ENCODE measurements around the gene IL31RA. TPM values are rescaled to one million over a fixed set of nuclear protein-coding genes. Genes with fewer than 3 reads are reported as not detected.
A peak's percentile ranks its signal among the peaks of the same experiment; 100 is the strongest.

The IL31RA gene
- total RNA-seq, 1 experiment from 2014 or later: 3.2 TPM

DNA sequence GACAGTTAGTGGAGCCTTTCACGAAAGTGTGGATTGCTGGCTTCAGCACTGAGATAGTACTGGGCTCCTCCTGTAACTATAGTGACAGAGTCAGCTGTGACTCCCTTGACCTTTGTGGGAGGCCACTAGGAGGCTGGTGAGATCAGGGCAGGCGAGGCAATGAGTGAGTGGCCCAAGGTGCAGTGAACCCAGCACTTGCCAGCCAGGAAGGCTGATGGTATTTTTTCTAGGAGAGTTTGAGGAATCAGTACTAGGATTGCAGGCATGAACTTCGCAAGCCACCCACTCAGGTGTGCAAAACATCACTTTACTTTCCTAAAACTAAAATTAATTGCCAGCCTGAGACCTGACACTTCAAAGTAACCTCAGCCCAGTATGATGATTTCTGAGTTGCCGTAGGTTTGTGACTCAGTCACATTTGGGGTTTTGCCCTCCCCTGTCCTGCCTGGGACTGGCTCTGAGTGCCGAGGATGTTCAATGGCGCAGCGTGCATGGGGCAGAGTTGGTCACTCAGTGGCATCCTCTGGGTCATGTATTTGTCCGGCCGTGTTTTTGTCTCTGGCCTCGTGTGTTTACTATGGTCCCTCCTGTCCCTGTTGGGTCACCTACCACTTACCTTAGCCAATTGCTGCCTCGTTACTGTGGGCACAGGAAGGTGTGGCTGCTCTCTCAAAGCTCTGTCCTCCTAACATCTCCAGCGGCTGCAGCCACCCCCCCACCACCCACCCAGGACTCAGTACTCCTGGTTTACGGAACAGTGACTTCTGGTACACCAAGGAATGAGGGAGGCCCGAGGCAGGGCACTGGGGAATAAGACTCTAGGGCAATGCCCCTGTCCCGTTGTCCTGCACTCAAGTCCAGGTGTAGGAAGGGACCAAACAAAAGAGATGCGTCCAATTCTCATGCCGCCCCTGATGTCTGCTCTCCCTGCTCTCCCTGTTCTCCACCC is 67.2 kb downstream of the IL31RA start:
- no TSS peak for BruUV-seq (replicated peaks)
- Mint-ChIP-seq H3K4me3 (ENCODE audit: low read depth, unreplicated experiment) (no peak overlapping the region), H3K36me3 (ENCODE audit: insufficient read depth, unreplicated experiment) (no peaks in the 10 kb centered on the region), H3K4me1 (ENCODE audit: low read depth, unreplicated experiment) (peaks cover 34% of the 10 kb centered on the region), H3K27me3 (ENCODE audit: unreplicated experiment) (no peaks in the 10 kb centered on the region), H3K27ac (ENCODE audit: unreplicated experiment) (no peak overlapping the region), H3K9me3 (ENCODE audit: low read depth, unreplicated experiment) (no peaks in the 10 kb centered on the region)
- intact Hi-C loops (cut with micrococcal nuclease; ENCODE audit: unreplicated experiment): no loop called here
- TF ChIP-seq, protein P1, sequence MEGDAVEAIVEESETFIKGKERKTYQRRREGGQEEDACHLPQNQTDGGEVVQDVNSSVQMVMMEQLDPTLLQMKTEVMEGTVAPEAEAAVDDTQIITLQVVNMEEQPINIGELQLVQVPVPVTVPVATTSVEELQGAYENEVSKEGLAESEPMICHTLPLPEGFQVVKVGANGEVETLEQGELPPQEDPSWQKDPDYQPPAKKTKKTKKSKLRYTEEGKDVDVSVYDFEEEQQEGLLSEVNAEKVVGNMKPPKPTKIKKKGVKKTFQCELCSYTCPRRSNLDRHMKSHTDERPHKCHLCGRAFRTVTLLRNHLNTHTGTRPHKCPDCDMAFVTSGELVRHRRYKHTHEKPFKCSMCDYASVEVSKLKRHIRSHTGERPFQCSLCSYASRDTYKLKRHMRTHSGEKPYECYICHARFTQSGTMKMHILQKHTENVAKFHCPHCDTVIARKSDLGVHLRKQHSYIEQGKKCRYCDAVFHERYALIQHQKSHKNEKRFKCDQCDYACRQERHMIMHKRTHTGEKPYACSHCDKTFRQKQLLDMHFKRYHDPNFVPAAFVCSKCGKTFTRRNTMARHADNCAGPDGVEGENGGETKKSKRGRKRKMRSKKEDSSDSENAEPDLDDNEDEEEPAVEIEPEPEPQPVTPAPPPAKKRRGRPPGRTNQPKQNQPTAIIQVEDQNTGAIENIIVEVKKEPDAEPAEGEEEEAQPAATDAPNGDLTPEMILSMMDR (IDR thresholded peaks at IDR 0.05; ENCODE audit: unreplicated experiment): no peak
- no peak for DNase-seq
- CTCF ChIA-PET: no interaction called here

DNA sequence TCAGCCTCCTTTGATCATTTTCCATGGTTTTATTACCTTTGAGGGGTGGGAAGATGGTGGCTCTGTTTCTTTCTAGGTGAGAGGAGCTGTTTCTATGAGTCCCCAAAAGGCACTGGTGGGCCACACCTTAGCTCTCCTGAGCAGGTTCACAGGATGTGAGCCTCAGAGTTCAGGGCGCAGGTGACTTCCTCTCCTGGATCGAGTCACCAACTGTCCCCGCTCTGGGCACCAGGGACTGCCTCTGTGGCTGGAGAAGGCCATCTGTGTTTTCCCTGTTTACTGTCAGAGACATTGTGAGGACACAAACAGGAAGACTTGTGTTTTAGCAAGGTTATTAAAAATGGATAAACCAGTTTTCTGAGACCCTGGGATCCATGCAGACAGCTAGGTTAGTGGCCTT is 68.5 kb downstream of the IL31RA start:
- CTCF ChIA-PET: no interaction called here

DNA sequence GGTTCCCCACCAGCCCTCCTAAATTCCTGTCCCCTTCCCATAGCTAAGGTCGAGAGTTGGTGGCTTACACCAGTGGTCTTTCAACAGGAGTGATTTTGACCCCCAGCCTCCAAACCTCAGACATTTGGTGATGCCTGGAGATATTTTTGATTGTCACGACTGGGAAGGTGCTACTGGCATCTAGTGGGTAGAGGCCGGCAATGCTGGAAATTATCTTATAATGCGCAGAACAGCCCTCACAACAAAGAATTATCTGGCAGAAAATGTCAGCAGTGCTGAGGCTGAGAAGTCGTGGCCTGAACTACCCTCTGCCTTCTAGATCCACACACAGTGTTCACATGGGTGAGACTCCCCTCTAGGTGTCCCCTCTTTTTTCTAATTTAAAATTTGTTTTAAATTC is 69.6 kb downstream of the IL31RA start:
- CTCF ChIA-PET: no interaction called here
- no peak overlapping the region for H3K4me3 Mint-ChIP-seq (ENCODE audit: low read depth, unreplicated experiment)
- H3K4me1 Mint-ChIP-seq (ENCODE audit: low read depth, unreplicated experiment): peaks cover 17% of the 10 kb centered on the region
- BruUV-seq (replicated peaks): no TSS peak
- H3K36me3 Mint-ChIP-seq (ENCODE audit: insufficient read depth, unreplicated experiment): no peaks in the 10 kb centered on the region
- H3K9me3 Mint-ChIP-seq (ENCODE audit: low read depth, unreplicated experiment): no peaks in the 10 kb centered on the region
- intact Hi-C loops (cut with micrococcal nuclease; ENCODE audit: unreplicated experiment): loop anchor here (5.0 to 10.0 kb wide), 2 partner anchors 208 to 576 kb away; partner anchors contain the start of gene SLC38A9
- peak; percentile 29 for DNase-seq
- no peaks in the 10 kb centered on the region for H3K27me3 Mint-ChIP-seq (ENCODE audit: unreplicated experiment)
- no peak overlapping the region for H3K27ac Mint-ChIP-seq (ENCODE audit: unreplicated experiment)
- TF ChIP-seq, protein P1 (IDR thresholded peaks at IDR 0.05; ENCODE audit: unreplicated experiment): peak; percentile 39

More for the DNA sequence above, 68.5 kb downstream of the IL31RA start:
- H3K4me3 Mint-ChIP-seq (ENCODE audit: low read depth, unreplicated experiment): no peak overlapping the region
- DNase-seq: no peak
- no TSS peak for BruUV-seq (replicated peaks)
- TF ChIP-seq, protein P1 (IDR thresholded peaks at IDR 0.05; ENCODE audit: unreplicated experiment): no peak
- peaks cover 21% of the 10 kb centered on the region for H3K4me1 Mint-ChIP-seq (ENCODE audit: low read depth, unreplicated experiment)
- no peaks in the 10 kb centered on the region for H3K9me3 Mint-ChIP-seq (ENCODE audit: low read depth, unreplicated experiment)
- H3K27me3 Mint-ChIP-seq (ENCODE audit: unreplicated experiment): no peaks in the 10 kb centered on the region
- intact Hi-C loops (cut with micrococcal nuclease; ENCODE audit: unreplicated experiment): loop anchor here (5.0 to 10.0 kb wide), 2 partner anchors 207 to 575 kb away; partner anchors contain the start of gene SLC38A9
- H3K27ac Mint-ChIP-seq (ENCODE audit: unreplicated experiment): peak overlapping the region; percentile 20
- H3K36me3 Mint-ChIP-seq (ENCODE audit: insufficient read depth, unreplicated experiment): no peaks in the 10 kb centered on the region

DNA sequence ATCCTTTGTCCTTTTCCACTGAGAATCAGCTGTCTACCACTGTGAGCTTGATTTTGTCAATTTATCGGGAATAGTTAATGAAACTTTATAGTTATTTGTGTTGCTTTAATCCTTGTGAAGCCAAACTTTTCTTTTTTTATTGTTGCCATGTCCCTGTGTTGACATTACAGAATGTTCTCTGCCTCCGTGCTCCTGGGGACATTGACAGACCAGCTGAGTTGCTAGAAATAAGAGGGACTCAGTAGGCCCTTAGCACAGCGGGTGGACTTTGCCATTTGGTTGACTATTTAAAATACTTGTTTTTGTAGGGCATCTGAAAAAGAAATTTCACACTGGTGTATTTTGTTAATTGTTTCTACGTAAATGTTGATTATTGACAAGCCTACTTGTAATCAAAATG is 70.5 kb downstream of the IL31RA start:
- Mint-ChIP-seq H3K9me3 (ENCODE audit: low read depth, unreplicated experiment) (no peaks in the 10 kb centered on the region), H3K4me1 (ENCODE audit: low read depth, unreplicated experiment) (peaks cover 17% of the 10 kb centered on the region), H3K36me3 (ENCODE audit: insufficient read depth, unreplicated experiment) (no peaks in the 10 kb centered on the region), H3K27me3 (ENCODE audit: unreplicated experiment) (no peaks in the 10 kb centered on the region), H3K27ac (ENCODE audit: unreplicated experiment) (no peak overlapping the region), H3K4me3 (ENCODE audit: low read depth, unreplicated experiment) (no peak overlapping the region)
- TF ChIP-seq, protein P1 (IDR thresholded peaks at IDR 0.05; ENCODE audit: unreplicated experiment): no peak
- BruUV-seq (replicated peaks): no TSS peak
- intact Hi-C loops (cut with micrococcal nuclease; ENCODE audit: unreplicated experiment): loop anchor here (5.0 to 10.0 kb wide), 2 partner anchors 209 to 577 kb away; partner anchors contain the start of gene SLC38A9
- no peak for DNase-seq
- CTCF ChIA-PET: no interaction called here

All from Calu3 (cell line).